HG02571 (cell line): ENCODE results near the gene AGRP.
"Not testable (repeated sequence)": the region's sequence is repeated elsewhere in the genome, so short reads cannot be mapped to it uniquely, and the experiment has no call there.

ENCODE experiments used
- ATAC-seq: cut with Tn5 transposase; IDR thresholded peaks from one replicate; pipeline ENCODE4 v1.9.1; 2021; ENCODE audit warnings: mild to moderate bottlenecking, moderate library complexity; ENCODE audit not compliant: unreplicated experiment

The AGRP gene

DNA sequence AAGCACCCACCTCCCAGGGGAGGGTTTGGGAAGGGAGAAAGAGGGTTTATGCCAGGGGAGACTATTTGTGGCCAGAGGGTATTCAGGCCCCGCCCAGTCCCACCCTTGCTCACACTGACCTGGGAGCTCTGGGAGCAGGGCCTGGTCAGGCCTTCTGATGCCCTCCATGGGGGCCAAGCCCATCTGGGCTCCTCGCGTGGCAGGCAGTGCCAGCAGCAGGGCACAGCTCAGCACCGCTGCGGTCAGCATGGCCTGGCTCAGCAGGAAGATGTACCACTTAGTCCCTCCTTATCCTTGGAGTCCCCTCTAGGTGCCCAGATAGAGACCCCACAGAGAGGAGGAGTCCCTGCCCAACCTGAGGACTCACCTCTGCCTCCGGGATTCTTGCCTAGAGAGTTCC lies at the start of gene AGRP:
TSS of gene AGRP (minus strand) at position 398 of the 400 bp plus-strand sequence. CDS start at position 249, 149 bp downstream.
- no peak for ATAC-seq

GRCh38 chr16:67531247-67531646 lies 47.9 kb upstream of the AGRP start:
- no peak for ATAC-seq

- peak; percentile 47 for ATAC-seq
These were observed 46.9 kb upstream of the AGRP start for GRCh38 chr16:67530013-67530939.

DNA sequence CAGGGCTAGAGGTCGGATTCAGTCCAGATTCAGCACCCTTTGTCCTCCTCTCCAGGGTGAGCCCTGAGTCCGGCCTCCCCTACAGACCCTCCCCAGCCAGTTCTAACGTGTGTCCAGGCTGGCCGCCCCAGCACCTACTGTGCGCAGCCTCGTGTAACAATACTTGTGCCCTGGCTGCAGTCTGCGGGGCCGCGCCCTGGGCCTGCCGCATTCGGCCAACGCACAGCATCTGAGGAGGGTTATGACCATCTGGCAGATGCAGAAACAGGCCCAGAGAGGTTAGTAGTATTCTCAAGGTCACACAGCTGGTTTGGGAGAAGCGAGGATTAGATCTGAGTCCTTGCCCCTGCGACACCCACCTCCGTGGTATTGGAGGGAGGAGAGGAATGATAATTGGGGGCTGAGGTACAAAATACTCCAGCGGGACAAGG lies 46.2 kb upstream of the AGRP start:
- ATAC-seq, result no peak

- ATAC-seq, result no peak
These were observed 45.7 kb upstream of the AGRP start for GRCh38 chr16:67528870-67529581.

DNA sequence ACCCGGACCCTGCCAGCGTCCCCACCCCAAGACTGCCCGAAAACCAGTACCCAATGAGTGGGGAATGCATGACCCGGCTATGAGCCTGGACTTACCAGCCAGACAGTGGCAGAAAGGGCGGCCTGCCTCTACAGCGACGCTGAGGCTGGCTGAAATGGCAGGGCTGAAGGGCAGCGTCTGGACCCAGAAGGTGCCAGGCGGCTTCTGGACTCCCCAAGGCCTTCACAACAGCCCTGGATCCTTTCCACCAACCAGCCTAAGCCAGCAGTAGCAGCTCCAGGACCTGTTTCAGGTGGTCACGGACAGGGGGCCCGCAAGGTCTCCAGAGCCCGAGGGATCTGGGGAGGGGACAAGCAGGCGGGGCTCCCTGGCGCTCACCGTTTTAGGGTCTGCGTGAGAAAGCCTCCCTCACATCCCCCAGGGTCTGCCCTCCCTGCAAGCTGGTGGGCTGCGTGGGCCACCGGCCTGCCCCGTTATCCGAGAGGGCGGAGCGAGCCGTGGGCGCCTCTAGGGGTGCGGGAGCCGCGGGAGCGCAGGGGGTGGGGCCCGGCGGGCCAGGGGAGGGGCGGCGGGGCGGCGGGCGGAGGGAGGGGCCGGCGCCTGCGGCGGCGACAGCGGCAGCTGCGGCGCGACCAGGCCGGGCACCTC lies 45.0 kb upstream of the AGRP start, which contains the start of gene RIPOR1:
TSS of gene RIPOR1 (plus strand) at position 608 of the 648 bp plus-strand sequence. CDS start 9,618 bp downstream, outside the sequence.
- no peak for ATAC-seq

- no peak for ATAC-seq
These were observed 42.9 kb upstream of the AGRP start for GRCh38 chr16:67526149-67526791.

GRCh38 chr16:67525176-67525860 lies 42.0 kb upstream of the AGRP start:
- ATAC-seq, result no peak

- peak; percentile 62 for ATAC-seq
These were observed 37.9 kb upstream of the AGRP start for GRCh38 chr16:67521095-67521804.

DNA sequence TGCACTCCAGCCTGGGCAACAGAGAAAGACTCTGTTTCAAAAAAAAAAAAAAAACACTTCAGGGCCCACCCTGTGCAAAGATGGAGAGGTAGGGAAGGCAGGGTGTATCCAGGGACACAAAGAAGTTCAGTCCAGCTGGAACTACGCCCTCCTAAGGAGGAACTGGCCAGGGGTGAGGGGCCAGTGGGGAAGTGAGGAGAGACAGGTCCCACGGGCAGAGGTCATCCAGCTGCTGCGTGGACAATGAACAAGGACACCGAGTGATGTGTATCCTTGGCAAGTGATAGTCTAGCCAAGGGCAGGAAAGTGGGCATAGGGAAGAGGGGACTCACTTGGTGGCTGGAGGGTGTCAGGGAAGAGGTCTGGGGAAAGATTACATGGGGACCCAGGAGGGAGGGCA lies 35.9 kb upstream of the AGRP start:
- ATAC-seq, result no peak

DNA sequence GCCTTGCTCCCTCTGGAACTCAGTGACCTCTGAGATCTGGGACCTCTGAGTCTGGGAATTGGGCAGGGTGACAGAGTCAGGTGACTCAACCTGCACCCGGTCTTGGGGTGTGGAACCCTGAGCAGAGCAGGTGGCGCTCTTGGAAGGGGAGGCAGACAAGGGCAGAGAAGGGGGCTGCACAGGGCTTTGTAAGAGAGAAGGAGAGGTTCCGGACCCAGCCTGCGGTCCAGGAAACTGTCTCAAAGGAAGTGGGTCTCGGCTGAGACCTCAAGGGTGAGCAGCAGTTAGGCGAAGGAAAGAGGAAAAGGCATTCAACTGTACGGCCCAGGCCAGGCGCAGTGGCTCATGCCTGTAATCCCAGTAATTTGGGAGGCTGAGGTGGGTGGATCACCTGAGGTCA lies 35.3 kb upstream of the AGRP start:
- no peak for ATAC-seq

GRCh38 chr16:67517661-67518423 lies 34.5 kb upstream of the AGRP start:
- ATAC-seq, result peak; percentile 37

- ATAC-seq, result no peak
These were observed 33.8 kb upstream of the AGRP start for GRCh38 chr16:67517155-67517445.

- ATAC-seq, result no peak
These were observed 33.2 kb upstream of the AGRP start for GRCh38 chr16:67516296-67517154.

- ATAC-seq, result peak; percentile 41
These were observed 31.1 kb upstream of the AGRP start for GRCh38 chr16:67514382-67514828.

DNA sequence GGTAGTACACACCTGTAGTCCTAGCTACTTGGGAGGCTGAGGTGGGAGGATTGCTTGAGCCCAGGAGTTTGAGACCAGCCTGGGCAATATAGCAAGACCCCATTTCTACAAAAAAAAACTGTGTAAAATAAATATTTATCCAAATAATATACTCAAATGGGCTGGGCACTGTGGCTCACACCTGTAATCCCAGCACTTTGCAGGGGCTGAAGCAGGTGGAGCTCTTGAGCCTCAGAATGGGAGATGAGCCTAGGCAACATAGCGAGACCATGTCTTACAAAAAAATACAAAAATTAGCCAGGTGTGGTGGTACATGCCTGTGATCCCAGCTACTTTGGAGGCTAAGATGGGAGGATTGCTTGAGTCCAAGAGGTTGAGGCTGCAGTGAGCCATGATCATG lies 30.5 kb upstream of the AGRP start:
- ATAC-seq, result not testable (repeated sequence)

- ATAC-seq, result no peak
These were observed 25.7 kb upstream of the AGRP start for GRCh38 chr16:67509016-67509415.

- ATAC-seq, result no peak
These were observed 23.1 kb upstream of the AGRP start for GRCh38 chr16:67506468-67506867.
